Measurements from ENCODE around the gene DUSP10.

The DUSP10 gene

GRCh38 chr1:221697923-221698425 is 43.9 kb downstream of the DUSP10 start:
- in situ Hi-C loops (cut with HindIII; ENCODE audit: low sequenced_read_pairs) = no loop called here

- in situ Hi-C loops (cut with HindIII; ENCODE audit: low sequenced_read_pairs) = no loop called here
Measured at GRCh38 chr1:221696718-221697461, 45.0 kb downstream of the DUSP10 start.

- in situ Hi-C loops (cut with HindIII; ENCODE audit: low sequenced_read_pairs) = no loop called here
Measured at GRCh38 chr1:221696027-221696426, 45.9 kb downstream of the DUSP10 start.

- in situ Hi-C loops (cut with HindIII; ENCODE audit: low sequenced_read_pairs) = no loop called here
Measured at GRCh38 chr1:221695301-221695700, 46.6 kb downstream of the DUSP10 start.

GRCh38 chr1:221694109-221694508 is 47.8 kb downstream of the DUSP10 start:
- in situ Hi-C loops (cut with HindIII; ENCODE audit: low sequenced_read_pairs) = no loop called here

- in situ Hi-C loops (cut with HindIII; ENCODE audit: low sequenced_read_pairs) = no loop called here
Measured at GRCh38 chr1:221693087-221693486, 48.8 kb downstream of the DUSP10 start.

GRCh38 chr1:221692643-221693042 is 49.2 kb downstream of the DUSP10 start:
- in situ Hi-C loops (cut with HindIII; ENCODE audit: low sequenced_read_pairs) = no loop called here

- in situ Hi-C loops (cut with HindIII; ENCODE audit: low sequenced_read_pairs) = no loop called here
Measured at GRCh38 chr1:221691261-221691660, 50.6 kb downstream of the DUSP10 start.

- in situ Hi-C loops (cut with HindIII; ENCODE audit: low sequenced_read_pairs) = no loop called here
Measured at GRCh38 chr1:221690858-221691257, 51.0 kb downstream of the DUSP10 start.

GRCh38 chr1:221689138-221689537 is 52.8 kb downstream of the DUSP10 start:
- in situ Hi-C loops (cut with HindIII; ENCODE audit: low sequenced_read_pairs) = no loop called here

- in situ Hi-C loops (cut with HindIII; ENCODE audit: low sequenced_read_pairs) = no loop called here
Measured at GRCh38 chr1:221688488-221688843, 53.4 kb downstream of the DUSP10 start.

- in situ Hi-C loops (cut with HindIII; ENCODE audit: low sequenced_read_pairs) = no loop called here
Measured at GRCh38 chr1:221687836-221688487, 53.9 kb downstream of the DUSP10 start.

GRCh38 chr1:221683681-221684080 is 58.2 kb downstream of the DUSP10 start:
- in situ Hi-C loops (cut with HindIII; ENCODE audit: low sequenced_read_pairs) = no loop called here

- in situ Hi-C loops (cut with HindIII; ENCODE audit: low sequenced_read_pairs) = no loop called here
Measured at GRCh38 chr1:221680085-221680484, 61.8 kb downstream of the DUSP10 start.

- in situ Hi-C loops (cut with HindIII; ENCODE audit: low sequenced_read_pairs) = no loop called here
Measured at GRCh38 chr1:221678014-221678413, 63.9 kb downstream of the DUSP10 start.

GRCh38 chr1:221675880-221676800 is 65.7 kb downstream of the DUSP10 start:
- in situ Hi-C loops (cut with HindIII; ENCODE audit: low sequenced_read_pairs) = no loop called here

- in situ Hi-C loops (cut with HindIII; ENCODE audit: low sequenced_read_pairs) = no loop called here
Measured at GRCh38 chr1:221672965-221673364, 68.9 kb downstream of the DUSP10 start.

GRCh38 chr1:221672239-221672645 is 69.6 kb downstream of the DUSP10 start:
- in situ Hi-C loops (cut with HindIII; ENCODE audit: low sequenced_read_pairs) = no loop called here

- in situ Hi-C loops (cut with HindIII; ENCODE audit: low sequenced_read_pairs) = no loop called here
Measured at GRCh38 chr1:221670081-221670480, 71.8 kb downstream of the DUSP10 start.

GRCh38 chr1:221669441-221669840 is 72.4 kb downstream of the DUSP10 start:
- in situ Hi-C loops (cut with HindIII; ENCODE audit: low sequenced_read_pairs) = no loop called here

- in situ Hi-C loops (cut with HindIII; ENCODE audit: low sequenced_read_pairs) = no loop called here
Measured at GRCh38 chr1:221667504-221667903, 74.4 kb downstream of the DUSP10 start.
